ENCODE measurements around the gene SARS1.

Gene SARS1

DNA sequence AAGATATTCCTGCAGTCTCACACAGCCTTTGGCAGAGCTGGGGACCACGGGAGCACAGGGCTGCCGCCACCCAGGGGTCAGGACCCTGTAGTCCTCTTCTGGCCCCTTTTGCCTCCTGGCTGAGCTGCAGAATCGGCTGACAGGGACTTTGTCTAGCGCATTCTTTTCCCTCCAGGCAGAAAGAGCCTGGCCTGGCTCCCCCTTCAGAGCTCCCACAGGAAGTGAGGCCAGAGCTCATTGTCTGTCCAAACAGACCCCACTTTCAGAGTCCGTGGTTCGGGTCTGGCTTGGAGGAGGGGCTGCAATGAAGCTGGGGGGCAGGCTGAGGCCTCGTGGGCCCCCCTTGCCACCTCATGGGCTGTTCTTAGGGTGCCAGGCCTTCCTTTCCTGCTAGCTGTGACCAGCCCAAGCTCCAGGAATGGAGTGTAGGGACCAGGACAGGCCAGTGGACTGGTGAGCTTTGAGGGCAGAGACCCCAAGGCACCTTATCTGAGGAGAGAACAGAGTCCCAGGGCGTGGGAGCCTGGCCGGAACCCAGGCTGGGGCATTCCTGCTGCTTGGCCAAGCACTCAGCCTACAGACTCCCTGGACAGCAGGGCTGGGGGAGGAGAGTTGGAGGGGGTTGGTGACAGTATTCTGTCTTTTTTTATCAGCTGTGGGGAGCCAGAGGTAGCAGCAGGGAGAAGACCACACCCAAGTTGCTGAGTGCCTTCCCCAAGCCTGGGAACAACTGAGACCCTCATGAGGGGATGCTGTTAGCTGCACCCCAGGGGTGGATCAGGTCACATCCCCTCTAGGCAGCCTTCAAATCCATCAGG, 40.3 kb downstream of the SARS1 start:
- H3K4me3 ChIP-seq (ENCODE audit: low read length): no peak overlapping the region; the same call in 1 of the 2 replicates

DNA sequence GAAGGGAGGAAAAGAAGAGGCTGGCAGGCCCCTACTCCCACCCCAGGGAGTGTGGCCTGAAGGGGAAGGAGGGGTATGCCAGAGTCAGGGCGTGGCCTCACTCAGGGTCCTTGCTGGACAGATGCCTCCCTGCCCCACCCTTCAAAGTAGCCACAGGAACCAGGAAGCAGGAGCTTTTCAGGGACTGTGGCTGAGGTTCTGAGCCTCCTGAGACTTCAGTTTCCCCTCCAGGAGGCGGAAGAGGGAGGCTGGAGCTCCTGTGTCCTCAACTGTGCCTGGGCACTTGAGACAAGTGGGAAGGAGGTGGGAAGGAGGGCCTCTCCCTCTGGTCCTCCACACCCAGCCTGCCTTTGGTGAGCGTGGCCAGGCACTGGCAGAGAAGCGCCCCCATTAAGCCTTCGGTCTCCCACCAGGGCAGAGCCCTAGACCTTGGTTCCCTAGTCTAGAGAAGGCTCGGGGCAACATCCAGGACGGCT, 40.9 kb downstream of the SARS1 start:
- Histone ChIP-seq H3K9me3 (ENCODE audit: insufficient read depth, low read depth, low read length) (no peaks in the 10 kb centered on the region), H3K27me3 (ENCODE audit: insufficient read depth, low read length) (peaks cover 10% of the 10 kb centered on the region), H3K27ac (ENCODE audit: low read length) (no peak overlapping the region), H3K9ac (ENCODE audit: low read depth, low read length) (peak overlapping the region; percentile 77; the same call in 1 of the 2 replicates), H3K36me3 (ENCODE audit: insufficient read depth, low read depth, low read length) (peaks cover 23% of the 10 kb centered on the region; the same call in 1 of the 2 replicates), H3K4me3 (ENCODE audit: low read length) (peak overlapping the region; percentile 42; the same call in 1 of the 2 replicates), H3K4me1 (ENCODE audit: insufficient read depth, low read length) (peaks cover 25% of the 10 kb centered on the region; the same call in 1 of the 2 replicates)

More for the DNA sequence above, 40.3 kb downstream of the SARS1 start:
- peak overlapping the region; percentile 77; the same call in 1 of the 2 replicates for H3K9ac ChIP-seq (ENCODE audit: low read depth, low read length)
- H3K4me1 ChIP-seq (ENCODE audit: insufficient read depth, low read length): peaks cover 23% of the 10 kb centered on the region; the same call in 1 of the 2 replicates
- H3K9me3 ChIP-seq (ENCODE audit: insufficient read depth, low read depth, low read length): no peaks in the 10 kb centered on the region
- peaks cover 18% of the 10 kb centered on the region; the same call in 1 of the 2 replicates for H3K36me3 ChIP-seq (ENCODE audit: insufficient read depth, low read depth, low read length)
- peak overlapping the region; percentile 60 for H3K27ac ChIP-seq (ENCODE audit: low read length)
- H3K27me3 ChIP-seq (ENCODE audit: insufficient read depth, low read length): peaks cover 11% of the 10 kb centered on the region

DNA sequence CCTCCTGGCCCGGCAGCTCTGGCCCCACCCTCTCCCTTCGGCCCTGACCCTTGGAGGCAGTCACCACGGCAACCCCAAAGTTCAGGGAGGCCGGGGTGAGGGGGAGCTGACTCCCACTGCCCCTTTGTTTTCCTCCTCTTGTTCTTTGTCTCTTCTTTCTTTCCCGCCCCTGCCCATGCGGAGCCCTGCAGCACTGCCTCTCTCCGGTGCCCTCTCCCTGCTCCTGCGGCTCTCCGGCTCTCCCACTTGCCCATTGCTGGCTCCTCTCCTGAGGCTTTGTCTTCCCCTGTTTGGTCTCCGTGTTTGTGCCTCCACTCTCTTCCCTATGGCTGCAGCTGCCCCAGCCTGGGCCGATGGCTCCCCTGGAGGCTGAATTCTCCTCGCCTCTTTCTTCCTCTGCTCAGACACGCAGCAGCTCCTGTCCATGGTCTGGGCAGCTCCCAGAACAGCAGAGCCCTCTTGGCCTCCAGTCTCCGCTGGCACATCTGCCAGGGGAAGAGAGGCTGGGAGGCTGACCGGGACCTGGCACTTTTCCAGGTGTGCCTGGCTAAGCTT, 41.5 kb downstream of the SARS1 start:
- H3K9me3 ChIP-seq (ENCODE audit: insufficient read depth, low read depth, low read length): no peaks in the 10 kb centered on the region

DNA sequence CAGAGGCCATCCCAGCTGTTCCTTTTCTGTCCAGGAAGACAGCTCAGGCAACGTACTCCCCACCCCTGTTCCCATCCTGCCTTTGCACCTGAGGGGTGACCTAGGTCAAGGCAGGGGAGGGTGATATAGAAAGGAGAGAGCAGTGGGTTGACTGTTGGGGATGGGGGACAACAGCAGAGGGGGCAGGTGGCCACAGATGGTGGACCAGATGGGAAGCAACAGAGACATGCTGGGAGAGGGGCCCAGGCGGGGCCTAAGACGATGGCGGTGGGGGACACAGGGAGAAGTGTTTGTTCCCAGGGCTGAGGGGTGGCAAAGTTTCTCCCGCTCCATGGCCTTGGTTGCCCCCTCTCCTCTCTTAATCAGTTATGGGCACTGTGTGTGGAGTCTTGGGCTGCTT, 42.0 kb downstream of the SARS1 start:
- Histone ChIP-seq H3K9ac (ENCODE audit: low read depth, low read length) (peak overlapping the region; percentile 77), H3K4me1 (ENCODE audit: insufficient read depth, low read length) (peaks cover 26% of the 10 kb centered on the region; the same call in 1 of the 2 replicates), H3K36me3 (ENCODE audit: insufficient read depth, low read depth, low read length) (peaks cover 23% of the 10 kb centered on the region; the same call in 1 of the 2 replicates), H3K4me3 (ENCODE audit: low read length) (peak overlapping the region; percentile 42; the same call in 1 of the 2 replicates), H3K9me3 (ENCODE audit: insufficient read depth, low read depth, low read length) (no peaks in the 10 kb centered on the region), H3K27me3 (ENCODE audit: insufficient read depth, low read length) (peaks cover 3% of the 10 kb centered on the region), H3K27ac (ENCODE audit: low read length) (peak overlapping the region; percentile 62)

More for the DNA sequence above, 41.5 kb downstream of the SARS1 start:
- Histone ChIP-seq H3K27me3 (ENCODE audit: insufficient read depth, low read length) (peaks cover 8% of the 10 kb centered on the region), H3K36me3 (ENCODE audit: insufficient read depth, low read depth, low read length) (peaks cover 23% of the 10 kb centered on the region; the same call in 1 of the 2 replicates), H3K27ac (ENCODE audit: low read length) (peak overlapping the region; percentile 62), H3K4me3 (ENCODE audit: low read length) (peak overlapping the region; percentile 42; the same call in 1 of the 2 replicates), H3K9ac (ENCODE audit: low read depth, low read length) (peak overlapping the region; percentile 77), H3K4me1 (ENCODE audit: insufficient read depth, low read length) (peaks cover 26% of the 10 kb centered on the region; the same call in 1 of the 2 replicates)

DNA sequence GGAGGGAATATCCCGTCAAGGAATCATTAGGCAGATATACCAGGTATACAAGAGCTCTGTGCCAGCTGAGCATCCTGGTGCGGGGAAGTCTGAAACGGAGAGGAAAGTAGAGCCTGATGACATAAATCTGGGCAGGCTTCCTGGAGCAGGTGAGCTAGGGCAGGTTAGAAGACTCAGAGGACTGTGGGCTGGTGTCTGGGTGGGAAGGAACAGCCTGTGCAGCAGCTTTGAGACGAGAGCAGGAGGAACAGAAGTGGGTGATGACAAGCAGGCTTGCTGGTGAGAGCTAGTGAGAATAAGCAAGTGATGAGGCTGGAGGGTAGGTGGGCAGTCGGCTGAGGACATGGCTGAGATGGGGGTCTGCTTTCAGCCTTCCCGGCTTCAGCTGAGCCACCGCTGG, 42.4 kb downstream of the SARS1 start:
- Histone ChIP-seq H3K9me3 (ENCODE audit: insufficient read depth, low read depth, low read length) (no peaks in the 10 kb centered on the region), H3K9ac (ENCODE audit: low read depth, low read length) (peak overlapping the region; percentile 77; the same call in 1 of the 2 replicates), H3K36me3 (ENCODE audit: insufficient read depth, low read depth, low read length) (peaks cover 25% of the 10 kb centered on the region; the same call in 1 of the 2 replicates), H3K4me1 (ENCODE audit: insufficient read depth, low read length) (peaks cover 26% of the 10 kb centered on the region; the same call in 1 of the 2 replicates), H3K27me3 (ENCODE audit: insufficient read depth, low read length) (no peaks in the 10 kb centered on the region), H3K4me3 (ENCODE audit: low read length) (no peak overlapping the region), H3K27ac (ENCODE audit: low read length) (no peak overlapping the region)

DNA sequence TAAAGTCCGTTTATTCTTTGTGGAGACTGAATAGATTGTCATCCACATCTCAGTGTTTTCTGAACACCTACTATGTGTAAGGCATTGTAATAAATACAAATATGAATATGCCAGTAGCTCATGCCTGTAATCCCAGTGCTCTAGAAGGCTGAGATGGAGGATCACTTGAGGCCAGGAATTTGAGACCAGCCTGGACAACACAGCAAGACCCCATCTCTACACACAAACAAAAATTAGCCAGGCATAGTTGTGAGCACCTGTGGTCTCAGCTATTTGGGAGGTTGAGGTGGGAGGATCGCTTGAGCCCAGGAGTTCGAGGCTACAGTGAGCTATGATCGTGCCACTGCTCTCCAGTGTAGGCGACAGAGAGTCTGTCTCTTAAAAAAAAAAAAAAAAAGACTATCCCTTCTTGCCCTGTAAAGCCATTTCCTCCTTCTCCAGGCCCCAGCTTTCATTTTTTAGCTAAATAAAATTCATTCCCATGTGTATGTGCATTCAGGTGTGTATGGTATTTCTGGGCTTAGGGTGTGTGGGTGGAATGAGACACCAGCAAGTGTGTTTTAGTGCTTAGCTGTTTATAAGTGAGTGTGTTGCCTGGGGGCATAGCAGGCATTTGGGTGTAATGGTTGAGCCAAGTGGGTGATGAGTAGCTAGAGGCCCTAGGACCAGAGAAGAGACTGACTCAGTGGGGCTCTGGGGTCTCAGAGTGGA, 43.4 kb downstream of the SARS1 start:
- H3K9ac ChIP-seq (ENCODE audit: low read depth, low read length): no peak overlapping the region
- H3K4me1 ChIP-seq (ENCODE audit: insufficient read depth, low read length): peaks cover 26% of the 10 kb centered on the region; the same call in 1 of the 2 replicates
- H3K27me3 ChIP-seq (ENCODE audit: insufficient read depth, low read length): no peaks in the 10 kb centered on the region
- H3K4me3 ChIP-seq (ENCODE audit: low read length): no peak overlapping the region
- peaks cover 22% of the 10 kb centered on the region for H3K36me3 ChIP-seq (ENCODE audit: insufficient read depth, low read depth, low read length)
- no peak overlapping the region for H3K27ac ChIP-seq (ENCODE audit: low read length)
- no peaks in the 10 kb centered on the region for H3K9me3 ChIP-seq (ENCODE audit: insufficient read depth, low read depth, low read length)

DNA sequence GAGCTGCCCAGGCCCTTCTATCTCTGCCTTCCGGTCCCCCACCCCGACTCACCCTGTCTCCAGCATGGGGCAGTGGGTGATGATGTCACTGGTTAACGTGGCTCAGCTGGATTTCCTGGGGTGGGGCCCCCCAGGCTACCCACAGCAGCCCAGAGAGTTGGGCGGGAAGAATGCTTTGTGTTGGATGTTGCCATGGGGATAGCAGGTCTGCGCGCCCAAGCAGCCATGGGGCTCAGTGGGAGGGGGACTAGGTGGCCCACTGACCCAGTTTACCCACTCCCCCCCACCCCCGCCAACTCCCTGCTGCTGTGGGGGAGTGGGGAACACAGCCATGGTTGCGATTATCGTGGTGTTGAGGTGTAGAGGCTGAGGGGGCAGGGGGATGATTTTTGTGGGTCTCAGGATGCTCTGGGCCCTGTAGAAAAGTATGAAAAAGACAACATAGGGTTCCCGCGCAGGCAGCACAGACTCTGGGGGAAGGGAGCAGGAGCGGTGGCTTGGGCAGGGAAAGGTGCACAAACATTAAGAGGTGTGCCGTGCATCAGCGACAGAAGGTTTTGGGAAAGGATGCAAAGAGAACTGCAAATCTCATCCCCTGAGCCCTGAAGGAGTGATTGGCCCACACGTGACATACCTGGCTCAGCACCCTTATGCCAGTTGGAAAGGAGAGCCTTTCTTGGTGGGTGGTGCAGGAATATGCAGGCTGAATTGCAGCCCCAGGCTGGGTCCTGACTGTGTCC, 44.1 kb downstream of the SARS1 start:
- H3K4me1 ChIP-seq (ENCODE audit: insufficient read depth, low read length): peaks cover 26% of the 10 kb centered on the region; the same call in 1 of the 2 replicates
- no peaks in the 10 kb centered on the region for H3K27me3 ChIP-seq (ENCODE audit: insufficient read depth, low read length)
- H3K9ac ChIP-seq (ENCODE audit: low read depth, low read length): no peak overlapping the region
- no peaks in the 10 kb centered on the region for H3K9me3 ChIP-seq (ENCODE audit: insufficient read depth, low read depth, low read length)
- H3K27ac ChIP-seq (ENCODE audit: low read length): no peak overlapping the region
- peaks cover 17% of the 10 kb centered on the region for H3K36me3 ChIP-seq (ENCODE audit: insufficient read depth, low read depth, low read length)
- H3K4me3 ChIP-seq (ENCODE audit: low read length): no peak overlapping the region

DNA sequence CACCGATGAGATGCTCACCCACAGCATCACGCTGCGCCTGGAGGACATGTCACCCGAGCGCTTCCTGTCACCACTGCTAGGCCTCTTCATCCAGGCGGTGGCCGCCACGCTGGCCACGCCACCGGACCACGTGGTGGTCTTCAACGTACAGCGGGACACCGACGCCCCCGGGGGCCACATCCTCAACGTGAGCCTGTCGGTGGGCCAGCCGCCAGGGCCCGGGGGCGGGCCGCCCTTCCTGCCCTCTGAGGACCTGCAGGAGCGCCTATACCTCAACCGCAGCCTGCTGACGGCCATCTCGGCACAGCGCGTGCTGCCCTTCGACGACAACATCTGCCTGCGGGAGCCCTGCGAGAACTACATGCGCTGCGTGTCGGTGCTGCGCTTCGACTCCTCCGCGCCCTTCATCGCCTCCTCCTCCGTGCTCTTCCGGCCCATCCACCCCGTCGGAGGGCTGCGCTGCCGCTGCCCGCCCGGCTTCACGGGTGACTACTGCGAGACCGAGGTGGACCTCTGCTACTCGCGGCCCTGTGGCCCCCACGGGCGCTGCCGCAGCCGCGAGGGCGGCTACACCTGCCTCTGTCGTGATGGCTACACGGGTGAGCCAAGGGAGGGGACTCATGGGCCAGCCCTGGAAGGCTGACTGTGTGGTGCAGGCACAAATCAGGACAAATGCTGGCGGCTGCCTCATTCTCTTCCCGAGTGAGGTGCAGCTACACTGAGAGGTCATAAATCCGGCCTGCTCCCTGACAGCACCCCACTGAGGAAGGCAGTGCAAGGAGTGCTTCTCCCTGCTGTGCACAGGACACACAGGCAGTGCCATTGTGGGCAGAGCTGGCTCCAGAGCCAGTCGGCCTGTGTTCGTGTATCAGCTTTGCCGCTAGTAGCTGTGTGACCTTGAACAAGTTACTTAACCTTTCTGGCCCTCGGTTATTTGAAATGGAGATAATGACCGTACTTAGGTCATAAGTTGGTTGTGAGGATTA, 45.1 kb downstream of the SARS1 start:
- Histone ChIP-seq H3K27me3 (ENCODE audit: insufficient read depth, low read length) (no peaks in the 10 kb centered on the region), H3K9ac (ENCODE audit: low read depth, low read length) (peak overlapping the region; percentile 32; the same call in 1 of the 2 replicates), H3K36me3 (ENCODE audit: insufficient read depth, low read depth, low read length) (peaks cover 17% of the 10 kb centered on the region), H3K27ac (ENCODE audit: low read length) (no peak overlapping the region), H3K4me3 (ENCODE audit: low read length) (no peak overlapping the region), H3K9me3 (ENCODE audit: insufficient read depth, low read depth, low read length) (no peaks in the 10 kb centered on the region), H3K4me1 (ENCODE audit: insufficient read depth, low read length) (peaks cover 22% of the 10 kb centered on the region; the same call in 1 of the 2 replicates)

DNA sequence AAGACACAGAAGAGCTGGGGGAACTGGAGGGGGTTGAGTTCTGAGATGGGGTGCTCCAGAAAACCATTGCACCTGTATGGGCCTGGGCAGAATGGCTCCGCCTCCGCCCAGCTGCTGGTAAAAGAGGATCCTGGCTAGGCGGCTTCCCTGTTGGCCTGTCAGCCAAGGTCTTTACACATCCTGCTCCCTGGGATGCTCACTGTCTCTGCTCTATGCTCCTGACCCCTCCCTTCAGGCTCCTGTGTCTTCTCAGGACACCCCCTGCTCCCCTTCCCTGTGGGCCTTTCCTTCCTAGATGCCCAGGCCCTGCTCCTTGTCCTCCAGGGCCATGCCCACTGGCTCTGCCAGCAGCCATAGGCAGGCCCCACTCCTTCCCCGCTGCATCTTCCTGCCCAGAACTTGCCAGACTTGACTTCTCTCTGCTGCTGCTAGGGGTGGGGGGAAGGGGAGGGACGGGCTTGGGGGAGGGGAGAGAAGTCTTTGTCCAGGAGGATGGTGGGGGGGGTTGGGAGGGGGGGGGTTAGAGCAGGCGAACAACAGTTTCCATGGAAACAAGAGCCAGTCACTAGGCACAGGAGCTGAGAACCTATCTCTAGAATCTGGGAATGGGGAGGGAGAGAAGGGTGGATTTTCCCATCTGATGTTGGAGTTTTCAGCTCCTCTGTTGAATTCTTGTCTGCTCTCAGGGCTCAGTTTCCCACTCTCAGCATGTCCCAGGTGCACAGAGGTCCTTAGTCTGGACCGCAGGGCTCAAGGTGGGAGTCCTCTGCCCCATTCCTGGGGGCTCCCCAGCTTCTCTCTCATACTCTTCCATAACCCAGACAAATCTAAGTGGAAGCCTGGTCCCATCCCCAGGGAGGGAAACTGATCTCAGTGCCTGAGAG, 46.2 kb downstream of the SARS1 start:
- Histone ChIP-seq H3K4me1 (ENCODE audit: insufficient read depth, low read length) (peaks cover 11% of the 10 kb centered on the region; the same call in 1 of the 2 replicates), H3K27ac (ENCODE audit: low read length) (no peak overlapping the region), H3K9ac (ENCODE audit: low read depth, low read length) (peak overlapping the region; percentile 63; the same call in 1 of the 2 replicates), H3K27me3 (ENCODE audit: insufficient read depth, low read length) (no peaks in the 10 kb centered on the region), H3K36me3 (ENCODE audit: insufficient read depth, low read depth, low read length) (peaks cover 23% of the 10 kb centered on the region), H3K9me3 (ENCODE audit: insufficient read depth, low read depth, low read length) (no peaks in the 10 kb centered on the region), H3K4me3 (ENCODE audit: low read length) (peak overlapping the region; percentile 26; the same call in 1 of the 2 replicates)
